Kidney tubule cell (primary cell): ENCODE results near the gene AGPAT3.
"Not testable (repeated sequence)": the region's sequence is repeated elsewhere in the genome, so short reads cannot be mapped to it uniquely, and the experiment has no call there.

Experiments used
- DNase-seq: peaks from one replicate; pipeline ENCODE4 v3.0.0-alpha.2; 2018; ENCODE audit warnings: low spot score

Gene AGPAT3

DNA sequence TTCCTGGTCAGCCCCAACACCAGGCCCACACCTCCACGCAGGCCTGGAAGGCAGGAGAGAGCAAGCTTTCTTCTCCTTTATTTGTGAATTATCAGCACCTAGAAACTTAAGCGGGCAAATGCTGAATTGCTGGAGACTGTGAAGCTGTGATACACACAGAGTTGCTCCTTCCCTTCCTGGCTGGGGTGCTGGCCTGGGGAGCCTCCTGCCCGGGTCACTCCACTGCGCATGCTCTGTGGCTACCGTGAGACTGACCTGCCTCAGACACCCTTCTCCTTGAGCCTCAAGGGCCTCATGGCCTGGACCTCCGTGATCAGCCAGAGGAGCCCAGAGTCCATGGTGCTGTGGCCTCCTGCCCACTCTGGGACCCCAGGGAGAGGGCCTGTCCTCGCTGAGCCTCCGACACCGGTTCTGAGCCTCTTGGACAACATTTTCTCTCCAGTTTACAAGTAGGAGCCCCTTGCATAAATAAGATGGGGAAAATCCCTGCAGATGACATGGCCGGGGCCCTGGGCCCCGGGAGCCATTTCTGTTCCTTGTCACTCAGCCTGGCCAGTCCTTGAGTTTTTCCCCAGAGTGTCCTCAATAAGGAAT lies 18.0 kb downstream of the AGPAT3 start:
- DNase-seq, result no peak

GRCh38 chr21:43884012-43884860 lies 19.2 kb downstream of the AGPAT3 start:
- peak; percentile 90 for DNase-seq

DNA sequence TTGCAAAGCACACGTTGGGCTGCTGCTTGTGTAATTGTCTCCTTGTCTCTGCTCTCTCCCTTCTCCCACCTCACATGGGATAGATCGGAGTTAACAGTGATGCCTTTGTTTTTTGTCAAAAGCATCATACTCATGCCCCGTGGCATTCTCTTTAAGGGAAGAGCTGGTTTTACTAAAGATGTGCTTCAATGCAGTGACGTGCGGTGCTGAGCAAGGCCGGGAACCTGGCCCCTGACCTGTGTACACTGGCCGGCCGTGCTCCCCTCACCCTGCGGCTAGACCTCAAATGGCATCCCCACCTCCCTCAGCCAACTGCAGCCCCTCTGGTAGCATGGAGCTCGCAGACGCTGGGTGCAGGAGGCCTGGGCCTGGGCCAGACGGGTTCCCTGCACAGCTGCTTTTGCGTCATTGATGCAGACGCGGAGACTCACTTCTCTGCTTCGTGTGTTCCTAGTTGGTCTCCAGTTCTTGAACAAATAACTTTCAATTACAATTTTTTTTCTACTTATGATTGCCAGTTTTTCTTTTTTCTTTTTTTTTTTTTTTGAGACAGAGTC lies 19.9 kb downstream of the AGPAT3 start:
- DNase-seq, result no peak

DNA sequence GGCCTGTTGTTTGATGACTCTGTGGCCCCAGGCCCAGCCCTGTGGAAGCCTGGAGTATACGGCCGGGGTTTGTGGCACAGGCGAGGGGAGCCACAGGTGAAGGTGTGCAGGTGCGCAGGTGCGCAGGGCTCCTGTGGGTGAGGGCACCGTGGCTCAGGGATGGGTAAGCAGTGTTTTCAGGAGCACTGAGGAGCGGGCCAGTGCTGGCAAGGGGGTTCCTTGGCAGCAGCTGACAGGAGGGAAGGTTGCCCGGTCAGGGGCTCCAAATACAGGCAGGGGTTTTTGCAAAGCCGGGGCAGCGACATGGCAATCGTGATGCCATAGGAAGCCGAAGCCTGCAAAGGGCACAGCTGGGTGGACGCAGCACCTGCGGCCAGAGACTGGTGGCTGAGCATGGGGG lies 20.7 kb downstream of the AGPAT3 start:
- no peak for DNase-seq

DNA sequence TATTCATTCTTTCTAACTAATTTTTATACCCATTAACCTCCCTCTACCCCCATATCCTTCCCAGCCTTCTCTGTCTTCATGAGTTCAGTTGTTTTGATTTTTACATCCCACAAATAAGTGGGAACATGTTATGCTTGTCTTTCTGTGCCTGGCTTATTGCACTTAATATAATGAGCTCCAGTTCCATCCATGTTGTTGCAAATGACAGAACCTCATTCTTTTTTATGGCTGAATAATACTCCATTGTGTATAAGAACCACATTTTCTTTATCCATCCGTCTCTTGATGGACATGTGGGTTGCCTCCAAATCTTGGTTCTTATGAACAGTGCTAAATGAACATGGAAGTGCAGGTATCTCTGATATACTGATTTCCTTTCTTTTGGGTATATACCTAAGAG lies 21.5 kb downstream of the AGPAT3 start:
- no peak for DNase-seq

GRCh38 chr21:43889069-43889468 lies 24.0 kb downstream of the AGPAT3 start:
- no peak for DNase-seq

DNA sequence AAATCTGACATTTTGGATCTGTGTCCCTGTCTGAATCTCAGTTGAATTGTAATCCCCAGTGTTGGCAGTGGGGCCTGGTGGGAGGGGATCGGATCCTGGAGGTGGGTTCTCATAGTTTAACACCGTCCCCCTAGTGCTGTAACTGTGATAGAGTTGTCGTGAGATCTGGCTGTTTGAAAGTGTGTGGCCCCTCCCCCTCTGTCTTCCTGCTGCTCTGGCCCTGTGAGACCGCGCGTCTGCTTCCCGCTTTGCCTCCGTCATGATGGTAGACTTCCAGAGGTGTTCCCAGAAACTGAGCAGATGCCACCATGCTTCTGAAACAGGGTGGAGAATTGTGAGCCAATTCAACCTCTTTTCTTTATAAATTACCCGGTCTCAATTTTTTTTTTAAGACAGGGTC lies 25.0 kb downstream of the AGPAT3 start:
- DNase-seq, result no peak

GRCh38 chr21:43892334-43892733 lies 27.3 kb downstream of the AGPAT3 start:
- DNase-seq, result no peak

DNA sequence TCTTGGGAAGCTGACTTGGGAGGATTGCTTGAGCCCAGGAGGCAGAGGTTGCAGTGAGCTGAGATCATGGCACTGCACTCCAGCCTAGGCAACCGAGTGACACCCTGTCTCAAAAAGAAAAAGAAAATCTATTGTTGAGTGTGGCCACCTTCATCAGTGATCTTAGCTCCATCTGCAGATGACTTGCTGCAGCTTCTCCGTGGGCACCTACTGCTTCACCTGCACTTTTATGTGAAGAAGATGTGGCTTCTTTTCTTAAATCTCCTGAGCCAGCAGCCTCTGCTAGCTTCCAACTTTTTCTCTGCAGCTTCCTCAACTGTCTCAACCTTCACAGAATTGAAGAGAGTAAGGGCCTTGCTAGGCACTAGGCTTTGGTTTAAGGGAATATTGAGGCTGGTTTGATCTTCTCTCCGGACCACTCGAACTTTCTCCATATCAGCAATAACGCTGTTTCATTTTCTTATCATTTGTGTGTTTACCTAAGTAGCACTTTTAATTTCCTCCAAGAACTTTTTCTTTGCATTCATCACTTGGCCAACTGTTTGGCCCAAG lies 28.0 kb downstream of the AGPAT3 start:
- no peak for DNase-seq

GRCh38 chr21:43893536-43894205 lies 28.6 kb downstream of the AGPAT3 start:
- no peak for DNase-seq

- no peak for DNase-seq
Observed at GRCh38 chr21:43894206-43894577, 29.2 kb downstream of the AGPAT3 start.

- DNase-seq, result no peak
Observed at GRCh38 chr21:43895196-43895595, 30.2 kb downstream of the AGPAT3 start.

GRCh38 chr21:43896696-43897299 lies 31.8 kb downstream of the AGPAT3 start:
- not testable (repeated sequence) for DNase-seq

- DNase-seq, result no peak
Observed at GRCh38 chr21:43899307-43900077, 34.5 kb downstream of the AGPAT3 start.

DNA sequence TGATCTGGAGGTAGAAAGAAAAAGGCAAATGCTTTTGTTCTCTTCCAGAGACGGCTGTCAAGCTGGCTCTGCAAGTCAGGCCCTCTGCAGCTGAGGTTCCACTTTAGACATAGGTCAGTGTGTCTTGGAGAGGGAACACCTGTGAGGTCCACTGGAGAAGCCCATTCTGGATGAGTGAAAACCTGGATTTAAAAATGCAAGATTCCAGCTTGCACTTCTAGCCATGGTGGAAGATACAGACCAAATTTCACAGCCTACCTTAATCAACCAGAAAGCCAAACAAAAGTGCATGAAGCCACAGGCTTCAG lies 35.0 kb downstream of the AGPAT3 start:
- DNase-seq, result no peak

GRCh38 chr21:43900690-43901089 lies 35.7 kb downstream of the AGPAT3 start:
- DNase-seq, result no peak

GRCh38 chr21:43902441-43902840 lies 37.4 kb downstream of the AGPAT3 start:
- no peak for DNase-seq

GRCh38 chr21:43903451-43904091 lies 38.5 kb downstream of the AGPAT3 start:
- DNase-seq, result peak; percentile 55

DNA sequence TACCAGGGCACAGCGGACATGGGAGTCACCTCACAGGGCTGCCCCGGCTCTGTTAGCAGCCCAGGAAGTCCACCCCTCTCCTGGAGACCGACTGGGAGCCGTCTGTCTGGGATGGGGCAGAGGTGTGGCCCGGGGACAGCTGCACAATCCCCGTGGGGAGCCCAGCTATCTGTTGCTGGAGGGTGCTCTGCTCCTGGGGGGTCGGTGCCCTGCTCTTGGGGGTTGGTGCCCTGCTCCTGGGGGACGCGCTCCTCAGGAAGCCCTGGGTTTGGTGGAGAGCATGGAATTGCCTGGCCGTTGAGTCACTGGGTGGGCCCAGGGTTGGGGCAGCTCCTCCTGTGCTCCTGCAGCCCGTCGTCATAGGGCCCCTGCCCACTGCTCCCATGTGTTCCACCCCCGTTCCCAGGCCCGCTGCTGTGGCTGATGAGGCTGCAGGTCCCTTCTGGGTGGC lies 39.3 kb downstream of the AGPAT3 start:
- no peak for DNase-seq

- no peak for DNase-seq
Observed at GRCh38 chr21:43905726-43906455, 40.9 kb downstream of the AGPAT3 start.
